HK-2 (cell line): ENCODE measurements around the gene SLC35F3.
A peak's percentile ranks its signal among the peaks of the same experiment; 100 is the strongest.
"Not testable (repeated sequence)": the region's sequence is repeated elsewhere in the genome, so short reads cannot be mapped to it uniquely, and the experiment has no call there.

Experiments
- DNase-seq: peaks from one replicate; pipeline ENCODE4 v3.0.0-alpha.2; 2018; ENCODE audit not compliant: unreplicated experiment

The SLC35F3 gene

DNA sequence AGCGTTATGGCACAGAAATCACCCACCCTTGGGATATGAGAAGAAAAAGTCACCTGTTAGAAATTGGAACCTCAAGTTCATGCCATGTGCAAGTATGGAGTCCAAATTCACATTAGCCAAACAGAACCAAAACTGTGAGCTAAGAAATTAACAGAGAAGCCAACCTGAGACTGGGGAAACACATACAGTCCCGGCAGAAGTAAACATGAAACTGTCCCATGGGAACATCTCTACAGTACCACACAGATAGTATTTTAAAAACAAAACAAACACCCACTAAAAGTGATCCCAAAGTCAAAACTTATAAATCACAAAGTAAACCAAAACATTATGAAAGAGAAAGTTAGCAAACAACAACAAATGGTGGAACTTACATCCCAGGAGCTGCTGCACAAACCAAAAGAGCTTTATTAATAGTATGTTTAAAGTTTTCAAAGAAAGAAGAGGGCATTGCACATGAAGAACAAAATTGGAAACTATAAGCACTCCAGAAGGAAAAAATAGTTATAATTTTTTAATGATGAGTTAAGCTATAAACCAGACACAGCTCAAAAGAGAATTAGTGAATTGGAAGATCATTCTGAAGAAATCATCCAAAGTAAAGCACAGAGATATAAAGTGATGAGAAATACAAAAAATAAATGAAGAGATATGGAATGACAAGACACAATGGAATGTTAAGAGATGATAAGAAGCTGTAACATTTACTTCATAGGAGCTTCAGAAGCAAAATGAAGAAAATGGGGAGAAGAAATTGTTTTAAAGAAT is 385.2 kb downstream of the SLC35F3 start:
- DNase-seq = no peak

GRCh38 chr1:234292011-234292410 is 387.5 kb downstream of the SLC35F3 start:
- DNase-seq = no peak

DNA sequence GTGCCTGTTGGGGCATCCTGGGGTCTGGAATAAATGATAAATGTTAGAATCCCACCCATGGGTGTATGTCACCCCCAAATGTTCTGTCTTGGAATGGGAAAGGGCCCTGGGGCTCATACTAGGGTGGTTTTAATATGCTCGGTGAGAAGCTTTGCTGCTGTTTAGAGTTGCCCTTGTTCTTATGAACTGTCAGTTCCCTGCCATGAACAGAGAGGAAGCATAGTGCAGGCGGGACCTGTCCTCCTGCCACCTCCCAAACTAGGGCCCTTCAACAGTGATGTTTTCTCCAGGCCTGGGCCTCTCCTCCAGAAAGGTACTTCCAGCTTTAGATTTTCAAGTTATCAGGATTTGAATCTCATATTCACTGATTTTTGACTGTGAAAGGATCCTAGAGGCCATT is 388.1 kb downstream of the SLC35F3 start:
- no peak for DNase-seq

GRCh38 chr1:234294109-234294817 is 389.8 kb downstream of the SLC35F3 start:
- no peak for DNase-seq

- DNase-seq = no peak
These were observed 390.6 kb downstream of the SLC35F3 start for GRCh38 chr1:234295068-234295467.

GRCh38 chr1:234295626-234296025 is 391.1 kb downstream of the SLC35F3 start:
- DNase-seq = no peak

DNA sequence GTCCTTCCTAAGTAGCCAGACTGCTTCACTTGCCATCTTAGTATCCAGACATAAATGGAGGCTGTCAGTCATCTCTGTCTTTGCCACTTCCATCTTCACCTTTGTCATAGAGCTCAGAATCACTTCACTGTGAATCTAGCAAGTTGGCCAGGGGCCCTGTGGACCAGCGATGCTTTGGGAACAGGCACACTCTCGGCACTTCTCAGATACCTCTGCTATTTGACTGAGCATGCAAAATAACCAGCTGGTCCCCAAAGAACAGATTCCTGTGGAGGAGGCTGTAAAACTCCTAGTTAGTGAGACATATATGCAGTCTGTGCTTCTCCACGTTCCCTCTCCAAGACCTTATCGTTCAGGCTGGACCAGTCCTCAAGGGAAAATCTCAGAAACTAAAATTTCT is 392.0 kb downstream of the SLC35F3 start:
- DNase-seq = no peak

DNA sequence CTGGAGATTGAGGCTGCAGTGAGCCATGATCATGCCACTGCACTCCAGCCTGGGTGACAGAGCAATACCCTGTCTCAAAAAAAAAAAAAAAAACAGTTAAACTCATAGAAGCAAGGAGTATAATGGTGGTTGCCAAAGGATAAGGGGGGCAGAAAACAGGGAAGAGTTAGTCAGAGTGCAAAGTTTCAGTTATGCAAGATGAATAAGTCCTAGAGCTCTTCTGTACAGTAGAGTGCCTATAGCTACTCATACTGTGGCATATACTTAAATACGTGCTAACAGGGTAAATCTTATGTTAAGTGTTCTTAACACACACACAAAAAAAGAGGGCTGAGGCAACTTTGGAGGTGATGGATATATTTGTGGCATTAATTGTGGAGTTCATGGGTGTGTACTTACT is 393.2 kb downstream of the SLC35F3 start:
- no peak for DNase-seq

DNA sequence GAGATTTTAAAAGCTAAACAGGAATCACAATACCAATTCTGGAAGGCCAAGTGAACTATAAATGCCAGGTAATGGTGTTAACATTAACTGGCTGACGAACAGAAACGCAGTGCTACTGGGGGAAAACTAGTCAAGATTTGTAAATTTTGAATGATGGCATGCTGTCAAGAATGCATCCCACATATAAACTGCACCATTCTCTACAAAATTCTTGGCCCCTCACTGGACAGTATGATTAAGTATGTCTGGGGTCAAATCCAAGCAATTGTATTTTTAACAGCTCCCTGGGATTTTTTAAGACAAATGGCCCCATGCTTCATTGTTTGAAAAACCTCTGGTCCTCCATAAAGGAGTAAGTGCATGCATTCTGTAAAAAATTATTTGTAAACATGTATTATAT is 395.6 kb downstream of the SLC35F3 start:
- no peak for DNase-seq

DNA sequence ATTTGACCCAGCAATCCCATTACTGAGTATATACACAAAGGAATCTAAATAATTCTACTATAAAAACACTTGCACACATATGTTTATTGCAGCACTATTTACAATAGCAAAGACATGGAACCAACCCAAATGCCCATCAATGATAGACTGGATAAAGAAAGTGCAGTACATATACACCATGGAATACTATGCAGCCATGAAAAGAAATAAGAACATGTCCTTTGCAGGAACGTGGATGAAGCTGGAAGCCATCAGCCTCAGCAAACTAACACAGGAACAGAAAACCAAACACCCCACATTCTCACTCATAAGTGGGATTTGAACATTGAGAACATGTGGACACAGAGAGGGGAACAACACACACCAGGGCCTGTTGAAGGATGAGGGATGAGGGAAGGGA is 397.2 kb downstream of the SLC35F3 start:
- DNase-seq = not testable (repeated sequence)

DNA sequence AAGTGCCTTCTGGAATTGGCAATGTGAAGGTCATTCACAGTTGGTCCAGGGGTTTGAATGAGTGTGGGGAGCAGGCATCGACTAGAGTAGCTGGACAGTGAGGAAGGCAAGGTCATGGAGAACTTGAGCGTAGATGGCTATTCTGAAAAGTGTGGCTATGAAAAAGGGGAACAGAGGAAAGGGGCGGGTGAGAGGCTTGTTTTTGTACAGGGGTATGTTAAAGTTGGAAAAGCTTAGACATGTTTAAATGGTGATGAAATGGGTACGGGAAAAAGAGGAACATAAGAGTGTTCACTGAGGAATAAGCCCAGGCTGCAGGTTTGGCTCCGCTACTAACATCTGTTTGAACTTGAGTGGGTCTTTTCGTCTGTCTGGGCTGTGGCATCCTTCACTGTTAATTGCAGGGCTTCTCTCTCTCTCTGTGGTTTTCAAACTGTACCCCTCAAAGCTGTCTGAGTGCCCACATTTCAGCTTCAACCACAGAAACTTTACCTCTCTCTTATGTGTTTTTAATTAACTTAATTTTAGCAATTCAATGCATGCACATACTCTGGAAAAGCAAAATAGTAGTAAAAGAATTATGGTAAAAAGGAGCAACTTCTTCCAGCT is 398.0 kb downstream of the SLC35F3 start:
- DNase-seq = no peak

DNA sequence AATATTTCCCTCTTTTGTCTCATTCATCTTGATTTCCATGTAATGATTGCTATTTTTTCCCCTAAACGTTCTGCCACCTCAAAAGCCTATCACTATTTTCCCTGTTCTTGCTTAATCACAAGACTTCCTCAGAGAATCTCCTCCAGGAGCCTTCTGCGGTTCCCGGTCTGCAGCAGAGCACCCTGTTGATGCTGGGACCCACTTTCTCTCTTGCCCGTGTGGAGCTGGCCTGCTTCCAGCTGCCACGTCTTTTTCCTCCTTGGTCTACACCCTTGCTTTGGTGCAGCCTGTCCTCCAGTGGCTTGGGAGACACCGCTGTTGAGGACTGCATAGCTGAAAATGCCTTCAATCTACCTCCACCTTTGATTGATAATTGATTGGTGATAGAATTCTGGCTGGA is 398.8 kb downstream of the SLC35F3 start:
- DNase-seq = no peak

- DNase-seq = no peak
These were observed 403.2 kb downstream of the SLC35F3 start for GRCh38 chr1:234307726-234308125.

GRCh38 chr1:234309243-234309597 is 404.7 kb downstream of the SLC35F3 start:
- DNase-seq = no peak

DNA sequence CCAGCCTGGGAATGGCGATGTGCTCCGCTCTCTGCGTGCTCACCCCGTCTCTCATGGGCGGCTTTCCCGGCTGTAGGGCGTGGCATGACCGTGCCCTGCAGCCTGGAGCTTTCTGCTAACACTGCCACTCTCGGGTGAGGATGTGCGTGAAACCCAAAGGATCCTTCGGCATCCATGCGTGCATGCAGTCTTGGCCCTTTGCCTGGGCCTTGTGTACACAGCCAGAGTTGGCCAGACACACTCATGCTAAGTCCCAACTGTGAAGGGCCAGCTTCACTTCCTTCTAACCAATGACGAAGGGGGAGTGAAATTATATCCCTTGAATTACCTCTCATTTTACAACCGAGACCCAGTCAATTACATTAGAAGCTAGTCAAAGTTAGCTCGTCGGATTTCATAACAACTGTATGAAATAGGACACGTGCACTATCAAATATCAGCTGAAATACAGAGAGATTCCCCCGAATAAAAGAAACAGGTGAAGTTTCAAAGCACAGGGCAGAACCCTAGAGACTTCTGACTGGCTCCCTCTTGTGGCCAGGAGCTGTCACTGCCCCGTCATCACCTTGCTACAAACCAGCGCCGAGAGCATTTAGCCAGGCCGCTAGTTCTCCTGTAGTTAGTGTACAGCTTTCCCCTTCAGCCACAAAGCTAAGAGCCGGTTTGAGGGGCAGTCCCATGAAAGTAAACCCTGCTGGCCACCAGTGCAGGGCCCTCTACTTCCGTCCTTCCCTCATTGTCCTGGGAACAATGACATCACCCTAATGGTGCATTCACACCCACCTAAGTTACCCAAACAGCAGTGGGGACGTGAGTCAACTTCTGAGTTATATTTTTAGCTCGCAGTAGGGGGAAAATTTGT is 405.4 kb downstream of the SLC35F3 start:
- DNase-seq = peak; percentile 80

DNA sequence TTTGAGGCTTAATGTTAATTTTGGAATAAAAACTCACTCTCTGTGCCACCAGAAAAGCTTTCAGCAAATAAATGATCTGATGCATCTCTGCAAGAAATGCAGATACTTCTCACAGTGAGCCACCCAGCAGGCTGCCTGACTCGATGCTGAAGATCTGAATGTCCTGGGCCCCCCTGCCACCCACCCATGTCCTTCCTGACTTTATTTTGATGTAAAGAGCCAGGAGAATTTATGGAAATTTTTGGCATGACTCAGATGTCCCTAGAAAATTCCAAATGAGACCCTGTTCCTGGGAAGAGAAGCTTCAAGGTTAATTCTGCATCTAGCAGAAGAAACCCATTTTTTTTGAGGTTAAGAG is 406.0 kb downstream of the SLC35F3 start:
- DNase-seq = no peak

DNA sequence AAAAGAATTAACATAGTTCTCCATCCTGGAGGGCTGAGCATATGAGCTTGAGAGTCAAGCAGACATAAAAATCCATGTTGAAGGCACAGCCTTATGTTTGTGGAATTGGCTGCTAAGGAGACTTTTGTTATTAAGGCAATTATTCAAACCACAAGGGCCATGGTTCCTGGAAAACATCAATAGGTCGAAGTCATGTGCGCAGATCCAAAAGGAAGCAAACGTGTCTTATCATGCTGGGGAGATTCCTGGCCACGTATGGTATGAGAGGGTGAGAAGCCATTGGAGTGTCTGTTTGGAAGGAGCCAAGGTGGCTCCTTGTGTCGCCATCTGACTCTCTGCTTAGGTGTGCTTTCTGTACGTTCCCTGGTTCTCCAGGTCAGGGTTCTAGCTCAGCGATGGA is 406.9 kb downstream of the SLC35F3 start:
- DNase-seq = no peak

- no peak for DNase-seq
These were observed 408.7 kb downstream of the SLC35F3 start for GRCh38 chr1:234313171-234313570.

- DNase-seq = no peak
These were observed 410.6 kb downstream of the SLC35F3 start for GRCh38 chr1:234315091-234315541.

DNA sequence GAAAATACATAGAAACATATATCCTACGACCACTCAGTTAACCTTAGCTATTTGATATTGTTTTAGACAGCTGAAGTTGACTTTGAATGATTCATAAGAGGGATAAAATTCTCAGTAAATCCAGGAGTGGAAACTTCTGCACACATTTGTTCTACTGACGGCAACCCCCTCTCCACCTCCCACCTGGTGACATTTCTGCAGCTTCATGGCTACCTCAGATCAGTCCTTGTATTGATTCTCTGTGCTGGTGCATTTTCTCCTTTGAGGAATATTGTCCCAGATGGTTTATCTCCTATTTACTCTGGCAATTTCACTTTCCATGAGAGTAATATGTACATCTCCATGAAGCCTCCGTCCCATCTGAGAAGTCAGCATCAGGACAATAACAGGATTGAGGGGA is 411.1 kb downstream of the SLC35F3 start:
- DNase-seq = no peak

DNA sequence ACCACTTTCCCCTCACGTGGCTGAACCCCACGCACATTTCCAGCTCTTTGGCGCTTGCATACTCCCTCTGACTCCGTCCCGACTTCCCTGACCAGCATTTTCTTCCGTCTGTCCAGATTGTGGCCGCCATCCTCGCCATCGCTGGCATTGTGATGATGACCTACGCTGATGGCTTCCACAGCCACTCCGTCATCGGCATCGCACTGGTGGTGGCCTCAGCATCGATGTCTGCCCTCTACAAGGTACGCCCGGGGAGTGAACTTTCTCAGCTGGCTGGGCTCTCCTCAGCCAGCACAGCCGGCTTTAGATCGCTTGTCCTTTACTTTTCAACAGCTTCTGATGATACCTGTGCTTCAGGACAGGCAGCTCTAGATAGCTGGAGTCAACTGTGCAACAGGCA is 412.0 kb downstream of the SLC35F3 start:
- no peak for DNase-seq

GRCh38 chr1:234316937-234317336 is 412.5 kb downstream of the SLC35F3 start:
- DNase-seq = no peak
